GM19025 (cell line): ENCODE results near the gene OLFML1.

ENCODE experiments used
- ATAC-seq: cut with Tn5 transposase; IDR thresholded peaks from one replicate; pipeline ENCODE4 v1.9.1; 2021; ENCODE audit warnings: mild to moderate bottlenecking, low read depth, moderate library complexity; ENCODE audit not compliant: unreplicated experiment

Gene OLFML1

GRCh38 chr11:7473717-7474116 is 11.6 kb upstream of the OLFML1 start:
- peak; percentile 96 for ATAC-seq

GRCh38 chr11:7480113-7480512 is 5.2 kb upstream of the OLFML1 start:
- ATAC-seq = no peak

- ATAC-seq = no peak
These were observed 1.2 kb upstream of the OLFML1 start for GRCh38 chr11:7484131-7484530.

GRCh38 chr11:7484645-7485044 is 661 bp upstream of the OLFML1 start:
- no peak for ATAC-seq

- no peak for ATAC-seq
These were observed 933 bp downstream of the OLFML1 start for GRCh38 chr11:7486098-7486780.

- ATAC-seq = no peak
These were observed 1.5 kb downstream of the OLFML1 start for GRCh38 chr11:7486781-7487140.

- no peak for ATAC-seq
These were observed 2.1 kb downstream of the OLFML1 start for GRCh38 chr11:7487360-7487759.

- no peak for ATAC-seq
These were observed 3.4 kb downstream of the OLFML1 start for GRCh38 chr11:7488681-7489080.

- ATAC-seq = no peak
These were observed 4.1 kb downstream of the OLFML1 start for GRCh38 chr11:7489376-7489775.

- ATAC-seq = no peak
These were observed 4.7 kb downstream of the OLFML1 start for GRCh38 chr11:7490054-7490453.

- no peak for ATAC-seq
These were observed 5.2 kb downstream of the OLFML1 start for GRCh38 chr11:7490535-7490934.

- ATAC-seq = no peak
These were observed 6.9 kb downstream of the OLFML1 start for GRCh38 chr11:7492253-7492652.

- no peak for ATAC-seq
These were observed 8.4 kb downstream of the OLFML1 start for GRCh38 chr11:7493670-7494069.

GRCh38 chr11:7494086-7494745 is 8.9 kb downstream of the OLFML1 start:
- ATAC-seq = no peak

- peak; percentile 79 for ATAC-seq
These were observed 10.7 kb downstream of the OLFML1 start for GRCh38 chr11:7495882-7496551.

GRCh38 chr11:7498193-7498592 is 12.9 kb downstream of the OLFML1 start:
- no peak for ATAC-seq

GRCh38 chr11:7499081-7499480 is 13.8 kb downstream of the OLFML1 start:
- no peak for ATAC-seq

- no peak for ATAC-seq
These were observed 14.9 kb downstream of the OLFML1 start for GRCh38 chr11:7500251-7500650.

GRCh38 chr11:7501251-7501650 is 15.9 kb downstream of the OLFML1 start:
- no peak for ATAC-seq

GRCh38 chr11:7501894-7502293 is 16.6 kb downstream of the OLFML1 start:
- ATAC-seq = no peak

GRCh38 chr11:7506243-7506642 is 20.9 kb downstream of the OLFML1 start:
- ATAC-seq = no peak

- ATAC-seq = no peak
These were observed 22.8 kb downstream of the OLFML1 start for GRCh38 chr11:7508087-7508486.
